GM19438 (cell line): ENCODE measurements around the gene INCENP.
"Not testable (repeated sequence)": the region's sequence is repeated elsewhere in the genome, so short reads cannot be mapped to it uniquely, and the experiment has no call there.

Experiments used
- ATAC-seq: cut with Tn5 transposase; IDR thresholded peaks from one replicate; pipeline ENCODE4 v1.9.1; 2021; ENCODE audit warnings: low read depth; ENCODE audit not compliant: unreplicated experiment

Gene INCENP

DNA sequence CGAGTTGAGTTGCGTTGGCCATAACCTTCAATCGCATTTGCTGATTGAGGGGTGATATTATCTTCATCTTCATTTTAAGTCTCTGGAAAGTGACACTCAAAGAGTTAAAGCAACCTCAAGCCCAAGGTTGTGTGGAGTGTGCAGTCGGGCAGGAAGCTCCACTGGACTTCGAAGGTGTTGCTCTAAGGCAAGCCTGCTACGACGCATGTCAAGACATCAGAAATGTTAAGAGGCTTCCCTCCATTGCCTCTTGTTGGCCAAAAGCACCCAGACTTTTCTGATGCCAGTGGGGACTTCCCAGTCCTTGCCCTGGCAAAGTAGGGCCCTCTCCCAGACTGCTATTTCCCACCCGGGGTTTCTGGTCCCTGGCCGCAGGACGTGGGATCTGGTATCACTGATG, 42.6 kb downstream of the INCENP start:
- no peak for ATAC-seq

DNA sequence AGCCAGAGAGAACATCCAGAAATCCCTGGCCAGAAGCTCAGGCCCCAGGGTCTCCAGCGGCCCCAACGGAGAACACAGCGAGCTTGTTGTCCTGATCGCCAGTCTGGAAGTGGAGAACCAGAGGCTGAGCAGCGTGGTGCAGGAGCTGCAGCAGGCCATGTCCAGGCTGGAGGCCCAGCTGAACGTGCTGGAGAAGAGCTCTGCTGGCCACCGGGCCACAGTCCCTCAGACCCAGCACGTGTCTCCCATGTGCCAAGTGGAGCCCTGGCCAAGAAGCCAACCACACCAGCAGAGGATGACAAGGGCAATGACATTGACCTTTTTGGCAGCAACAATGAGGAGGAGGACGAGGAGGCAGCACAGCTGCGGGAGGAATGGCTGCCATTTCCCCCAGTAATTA, 45.6 kb downstream of the INCENP start:
- no peak for ATAC-seq

DNA sequence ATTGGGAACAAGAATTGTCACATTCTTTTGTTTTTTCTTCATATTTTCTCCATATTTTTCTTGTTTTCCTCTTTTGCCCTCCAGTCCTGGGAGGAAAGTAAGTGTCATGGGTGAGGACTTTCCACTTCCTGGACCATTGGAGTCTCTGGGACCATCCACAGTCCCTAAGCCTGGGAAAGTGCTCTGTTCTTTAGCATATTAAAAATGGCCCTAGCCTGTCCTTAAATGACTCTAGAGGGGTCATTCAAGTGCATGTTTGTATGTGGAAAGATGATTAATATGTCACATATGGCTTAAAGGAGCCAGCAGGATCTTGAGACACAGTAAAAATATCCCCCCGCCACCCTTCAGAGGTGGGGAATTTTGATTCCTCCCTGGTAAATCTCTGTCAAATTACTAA, 46.1 kb downstream of the INCENP start:
- ATAC-seq: no peak

DNA sequence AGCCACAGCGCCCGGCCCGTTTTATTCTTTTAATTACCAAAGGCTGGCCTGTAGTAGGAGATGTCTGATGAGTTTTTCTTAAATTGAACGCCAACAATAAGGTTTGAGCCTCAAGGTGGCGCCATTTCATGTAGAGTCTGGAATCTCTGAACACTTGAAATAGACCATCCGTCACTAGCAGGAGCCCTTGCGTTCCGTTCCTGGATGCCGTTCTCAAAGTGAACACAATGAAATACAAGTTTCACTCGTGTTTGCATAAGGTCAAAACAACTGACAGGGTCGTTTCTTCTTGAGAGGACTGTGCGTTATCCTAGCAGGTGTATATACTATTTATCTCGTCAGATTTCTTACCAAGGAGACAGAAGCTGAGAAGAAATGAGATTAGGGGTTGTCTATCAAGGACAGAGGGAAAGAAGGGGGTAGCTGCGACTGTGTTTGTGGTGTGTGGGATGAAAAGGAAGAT, 47.5 kb downstream of the INCENP start:
- no peak for ATAC-seq

DNA sequence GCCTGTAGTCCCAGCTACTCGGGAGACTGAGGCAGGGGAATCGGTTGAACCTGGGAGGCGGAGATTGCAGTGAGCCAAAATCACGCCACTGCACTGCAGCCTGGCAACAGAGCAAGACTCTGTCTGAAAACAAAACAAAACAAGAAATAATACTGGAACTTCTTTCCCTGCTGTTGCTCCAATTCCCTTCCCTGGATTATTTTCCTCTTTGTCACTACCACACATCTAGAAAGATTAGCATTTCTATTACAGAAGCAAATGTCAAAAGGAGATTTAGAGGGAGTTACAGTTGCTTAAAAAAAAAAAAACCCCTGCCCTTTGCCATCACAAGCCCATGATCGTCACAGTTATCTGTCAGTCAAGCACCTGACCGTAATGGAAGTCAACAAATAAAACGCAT, 48.5 kb downstream of the INCENP start:
- ATAC-seq: no peak

DNA sequence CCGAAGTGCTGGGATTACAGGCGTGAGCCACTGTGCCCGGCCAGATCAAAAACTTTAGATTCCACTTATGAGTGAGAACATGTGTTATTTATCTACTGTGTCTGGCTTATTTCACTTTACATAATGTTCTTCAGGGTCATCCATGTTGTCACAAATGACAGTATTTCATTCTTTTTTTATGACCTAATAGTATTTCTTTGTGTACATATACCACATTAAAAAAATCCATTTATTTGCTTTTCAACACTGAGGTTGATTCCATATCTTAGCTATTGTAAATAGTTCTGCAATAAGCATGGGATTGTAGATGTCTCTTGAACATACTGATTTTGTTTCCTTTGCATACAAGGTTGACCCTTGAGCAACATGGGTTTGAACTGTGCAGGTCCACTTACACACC, 53.0 kb downstream of the INCENP start:
- no peak for ATAC-seq

DNA sequence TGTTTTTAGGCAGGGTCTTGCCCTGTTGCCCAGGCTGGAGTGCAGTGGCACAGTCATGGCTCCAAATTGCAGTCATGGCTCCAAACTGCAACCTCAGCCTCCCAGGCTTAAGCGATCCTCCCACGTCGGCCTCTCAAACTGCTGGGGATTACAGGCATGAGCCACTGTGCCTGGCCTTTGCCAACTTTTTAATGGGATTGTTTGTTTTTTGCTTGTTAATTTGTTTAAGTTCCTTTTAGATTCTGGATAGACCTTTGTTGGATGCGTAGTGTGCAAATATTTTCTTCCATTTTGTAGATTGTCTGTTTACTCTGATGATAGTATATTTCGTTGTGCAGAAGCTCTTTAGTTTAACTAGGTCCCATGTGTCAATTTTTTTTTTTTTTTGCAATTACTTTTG, 56.2 kb downstream of the INCENP start:
- ATAC-seq: no peak

DNA sequence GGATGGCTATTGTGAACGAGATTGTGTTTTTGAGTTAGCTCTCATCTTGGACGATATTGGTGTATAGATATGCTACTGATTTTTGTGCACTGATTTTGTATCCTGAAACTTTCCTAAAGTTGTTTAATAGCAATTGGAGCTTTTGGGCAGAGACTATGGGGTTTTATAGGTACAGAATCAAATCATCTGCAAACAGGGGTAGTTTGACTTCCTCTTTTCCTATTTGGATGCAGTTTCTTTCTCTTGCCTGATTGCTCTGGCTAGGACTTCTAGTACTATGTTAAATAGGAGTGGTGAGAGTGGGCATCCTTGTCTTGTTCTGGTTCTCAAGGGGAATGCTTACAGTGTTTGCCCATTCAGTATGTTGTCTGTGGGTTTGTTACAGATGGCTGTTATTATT, 57.3 kb downstream of the INCENP start:
- no peak for ATAC-seq

DNA sequence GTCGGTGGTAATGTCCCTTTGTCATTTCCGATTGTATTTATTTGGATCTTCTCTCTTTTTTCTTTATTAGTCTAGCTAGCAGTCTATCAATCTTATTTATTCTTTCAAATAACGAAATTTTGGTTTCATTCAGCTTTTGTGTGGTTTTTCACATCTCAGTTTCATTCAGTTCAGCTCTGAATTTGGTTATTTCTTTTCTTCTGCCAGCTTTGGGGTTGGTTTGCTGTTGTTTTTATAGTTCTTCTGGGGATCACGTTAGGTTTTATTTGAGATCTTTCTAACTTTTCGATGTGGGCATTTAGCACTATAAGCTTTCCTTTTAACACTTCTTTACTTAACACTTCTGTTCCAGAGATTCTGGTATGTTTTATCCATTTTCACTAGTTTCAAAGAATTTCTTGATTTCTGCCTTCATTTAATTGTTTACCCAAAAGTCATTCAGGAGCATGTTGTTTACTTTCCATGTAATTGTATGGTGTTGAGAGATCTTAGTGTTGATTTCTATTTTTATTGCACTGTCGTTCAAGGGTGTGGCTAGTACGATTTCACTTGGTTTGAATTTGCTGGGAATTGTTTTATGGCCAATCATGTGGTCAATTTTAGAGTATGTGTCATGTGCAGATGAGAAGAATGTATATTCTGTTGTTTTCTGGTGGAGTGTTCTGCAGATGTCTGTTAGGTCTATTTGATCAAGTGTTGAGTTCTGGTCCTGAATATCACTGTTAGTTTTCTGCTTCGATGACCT, 58.5 kb downstream of the INCENP start:
- no peak for ATAC-seq

DNA sequence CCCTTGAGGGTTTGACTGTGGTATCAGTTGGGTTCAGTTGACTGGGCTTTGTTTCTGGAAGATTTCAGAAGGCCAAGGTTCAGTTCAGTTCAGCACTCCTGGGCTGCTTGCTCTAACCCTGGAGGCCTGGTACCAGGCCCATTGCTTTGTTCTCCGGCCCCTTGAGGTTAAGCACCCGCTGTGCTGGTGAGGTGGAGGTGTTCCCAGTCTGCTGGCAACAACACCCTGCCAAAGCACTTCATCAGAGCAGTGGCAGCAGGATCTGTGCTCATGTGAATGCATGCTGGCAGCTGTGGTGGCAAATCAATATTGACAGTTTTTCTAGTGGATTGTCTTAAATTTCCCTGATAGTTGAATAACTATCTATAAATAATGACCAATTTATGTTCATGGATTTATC, 62.4 kb downstream of the INCENP start:
- ATAC-seq: no peak

DNA sequence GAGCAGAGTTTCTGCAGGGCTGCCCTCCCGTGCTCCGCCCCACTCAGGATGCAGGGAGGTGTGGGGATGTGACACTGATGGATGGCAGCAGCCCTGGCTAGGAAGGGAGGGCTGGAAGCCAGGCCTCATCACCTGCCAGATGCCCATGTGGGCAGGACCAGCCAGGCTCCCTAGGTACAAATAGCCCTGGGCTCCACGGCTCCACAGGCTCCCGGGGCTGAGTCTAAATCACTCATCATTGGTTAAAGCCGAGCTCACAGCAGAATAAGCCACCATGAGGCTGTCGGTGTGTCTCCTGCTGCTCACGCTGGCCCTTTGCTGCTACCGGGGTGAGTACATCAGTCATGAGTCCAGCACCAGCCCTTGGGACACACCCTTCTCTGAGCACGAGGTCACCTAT, 66.2 kb downstream of the INCENP start, which contains the start of gene SCGB1D1:
Gene SCGB1D1, plus strand, starts transcription at position 206 of the 400 bp plus-strand sequence. Its CDS starts 69 bp downstream, at position 275.
- no peak for ATAC-seq

DNA sequence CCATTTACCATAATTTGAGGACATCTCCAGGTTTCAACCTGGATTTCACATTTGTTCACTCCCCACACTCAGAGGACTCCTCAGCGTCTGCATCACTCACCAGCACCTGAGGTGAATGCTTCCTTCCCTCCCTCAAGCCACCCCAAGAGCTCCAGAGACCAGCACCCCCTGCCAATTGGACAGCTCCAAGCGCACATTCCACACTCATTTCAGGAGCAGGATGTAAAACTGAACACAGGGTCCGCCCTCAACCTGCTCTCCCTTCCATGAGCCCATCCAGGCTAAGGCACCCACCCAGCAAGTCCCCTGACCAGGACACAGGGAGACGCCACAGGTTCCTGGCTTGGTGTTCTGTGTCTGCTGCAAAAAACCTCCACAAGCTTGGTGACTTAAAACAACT, 70.1 kb downstream of the INCENP start:
- ATAC-seq: no peak

DNA sequence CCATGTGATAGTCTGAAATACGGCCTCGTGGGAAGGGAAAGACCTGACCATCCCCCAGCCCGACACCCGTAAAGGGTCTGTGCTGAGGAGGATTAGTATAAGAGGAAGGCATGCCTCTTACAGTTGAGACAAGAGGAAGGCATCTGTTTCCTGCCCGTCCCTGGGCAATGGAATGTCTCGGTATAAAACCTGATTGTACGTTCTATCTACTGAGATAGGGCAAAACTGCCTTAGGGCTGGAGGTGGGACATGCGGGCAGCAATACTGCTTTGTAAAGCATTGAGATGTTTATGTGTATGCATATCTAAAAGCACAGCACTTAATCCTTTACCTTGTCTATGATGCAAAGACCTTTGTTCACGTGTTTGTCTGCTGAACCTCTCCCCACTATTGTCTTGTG, 71.2 kb downstream of the INCENP start:
- not testable (repeated sequence) for ATAC-seq

DNA sequence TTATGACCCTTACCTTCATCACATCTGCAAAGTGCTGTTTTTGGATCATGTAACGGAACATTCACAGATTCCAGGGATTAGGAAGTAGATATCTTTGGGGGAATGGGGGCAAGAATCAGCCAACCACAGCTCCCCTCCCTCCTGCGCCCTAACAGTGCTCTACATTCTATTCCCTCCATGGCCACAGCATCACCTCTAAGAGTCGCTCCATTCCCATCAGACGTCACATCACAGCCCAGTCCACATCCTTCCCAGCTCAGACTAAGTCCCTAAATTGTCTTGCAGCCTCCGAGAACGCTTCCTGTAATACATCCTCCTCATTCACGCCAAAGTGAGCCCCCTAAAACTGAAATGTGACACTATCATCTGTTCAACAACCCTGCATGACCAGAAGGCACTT, 72.1 kb downstream of the INCENP start:
- ATAC-seq: no peak

DNA sequence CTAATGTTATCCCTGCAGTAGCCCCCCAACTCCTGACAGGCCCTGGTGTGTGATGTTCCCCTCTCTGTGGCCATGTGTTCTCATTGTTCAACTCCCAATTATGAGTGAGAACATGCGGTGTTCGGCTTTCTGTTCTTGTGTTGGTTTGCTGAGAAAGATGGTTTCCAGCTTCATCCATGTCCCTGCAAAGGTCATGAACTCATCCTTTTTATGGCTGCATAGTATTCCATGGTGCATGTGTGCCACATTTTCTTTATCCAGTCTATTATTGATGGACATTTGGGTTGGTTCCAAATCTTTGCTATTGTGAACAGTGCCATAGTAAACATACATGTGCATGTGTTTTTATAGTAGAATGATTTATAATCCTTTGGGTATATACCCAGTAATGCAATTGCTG, 73.6 kb downstream of the INCENP start:
- not testable (repeated sequence) for ATAC-seq

DNA sequence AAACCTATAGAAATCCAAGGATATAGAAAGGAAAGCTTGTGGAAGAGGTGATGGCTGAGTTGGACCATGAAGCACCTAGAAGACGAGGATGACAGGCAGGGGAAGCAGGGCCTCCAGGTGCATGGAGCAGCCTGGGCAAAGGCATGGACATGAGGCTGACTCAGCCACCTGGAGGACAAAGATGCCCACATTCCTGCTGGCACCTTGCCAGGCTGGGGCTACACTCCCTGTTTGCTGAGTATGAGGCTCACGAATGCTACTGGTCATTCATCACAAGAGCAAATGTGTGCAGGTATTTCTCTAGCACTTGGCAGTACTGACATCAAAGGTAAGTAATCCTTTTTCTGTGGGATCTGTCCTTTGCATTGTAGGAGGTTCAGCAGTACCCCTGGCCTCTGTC, 77.6 kb downstream of the INCENP start:
- no peak for ATAC-seq
